Measurements from ENCODE around the gene SLC6A12.
A peak's percentile ranks its signal among the peaks of the same experiment; 100 is the strongest.
"Not testable (repeated sequence)": the region's sequence is repeated elsewhere in the genome, so short reads cannot be mapped to it uniquely, and the experiment has no call there.

The SLC6A12 gene

DNA sequence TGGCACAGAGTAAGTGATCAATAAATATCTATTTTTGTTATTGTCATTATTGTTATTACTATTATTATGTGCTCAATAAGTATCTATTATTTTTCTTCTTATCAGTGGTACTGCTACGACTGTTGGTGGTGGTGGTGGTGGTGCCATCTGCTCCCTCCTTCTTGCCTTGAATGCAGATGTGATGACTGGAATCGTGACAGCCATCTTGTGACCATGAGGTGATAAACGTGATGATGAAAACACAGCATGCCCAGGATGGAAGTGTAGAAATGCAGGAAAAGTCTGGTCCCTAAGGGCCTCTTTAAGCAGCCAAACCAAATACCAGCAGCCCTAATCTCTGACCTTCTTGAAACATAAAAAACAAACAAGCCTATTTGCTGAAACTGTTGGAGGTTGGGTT lies 22.4 kb downstream of the SLC6A12 start:
- no peak overlapping the region for H3K27ac Mint-ChIP-seq
- no peaks in the 10 kb centered on the region for H3K9me3 Mint-ChIP-seq
- intact Hi-C loops (cut with micrococcal nuclease) = no loop called here
- no peak overlapping the region for H3K4me3 Mint-ChIP-seq
- H3K36me3 Mint-ChIP-seq (ENCODE audit: low read depth) = no peaks in the 10 kb centered on the region
- peaks cover 39% of the 10 kb centered on the region for H3K27me3 Mint-ChIP-seq
- peaks cover 10% of the 10 kb centered on the region for H3K4me1 Mint-ChIP-seq (ENCODE audit: low read depth)

- Mint-ChIP-seq H3K4me3 (no peak overlapping the region), H3K9me3 (no peaks in the 10 kb centered on the region), H3K36me3 (ENCODE audit: low read depth) (no peaks in the 10 kb centered on the region), H3K27ac (no peak overlapping the region), H3K4me1 (ENCODE audit: low read depth) (peaks cover 10% of the 10 kb centered on the region), H3K27me3 (peaks cover 42% of the 10 kb centered on the region)
- intact Hi-C loops (cut with micrococcal nuclease) = no loop called here
These were observed 23.1 kb downstream of the SLC6A12 start for GRCh38 chr12:190881-191280.

DNA sequence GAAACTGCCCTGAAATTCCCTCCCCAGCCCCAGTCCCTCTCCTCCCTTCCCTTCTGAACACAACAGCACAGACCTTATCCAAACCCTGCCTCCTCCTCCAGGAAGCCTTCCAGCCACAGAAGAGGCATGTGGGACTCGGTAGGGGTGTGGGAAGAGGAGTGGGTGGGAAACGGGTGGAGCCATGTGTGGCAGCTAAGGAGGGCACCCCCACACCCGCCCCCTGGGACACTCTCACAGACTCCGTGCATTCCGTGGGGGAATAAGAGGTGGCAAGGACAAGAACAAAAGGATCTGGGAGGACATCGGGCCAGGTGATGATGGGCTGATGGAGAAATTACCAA lies 24.4 kb downstream of the SLC6A12 start:
- no peaks in the 10 kb centered on the region for H3K36me3 Mint-ChIP-seq (ENCODE audit: low read depth)
- H3K4me1 Mint-ChIP-seq (ENCODE audit: low read depth) = peaks cover 17% of the 10 kb centered on the region
- intact Hi-C loops (cut with micrococcal nuclease) = no loop called here
- H3K9me3 Mint-ChIP-seq = no peaks in the 10 kb centered on the region
- H3K27ac Mint-ChIP-seq = no peak overlapping the region
- H3K4me3 Mint-ChIP-seq = no peak overlapping the region
- peaks cover 50% of the 10 kb centered on the region for H3K27me3 Mint-ChIP-seq

- Mint-ChIP-seq H3K4me1 (ENCODE audit: low read depth) (peaks cover 17% of the 10 kb centered on the region), H3K27ac (no peak overlapping the region), H3K27me3 (peaks cover 50% of the 10 kb centered on the region), H3K9me3 (no peaks in the 10 kb centered on the region), H3K36me3 (ENCODE audit: low read depth) (no peaks in the 10 kb centered on the region), H3K4me3 (peak overlapping the region; percentile 76)
- intact Hi-C loops (cut with micrococcal nuclease) = no loop called here
These were observed 24.9 kb downstream of the SLC6A12 start for GRCh38 chr12:188910-189621.

- peaks cover 52% of the 10 kb centered on the region for H3K27me3 Mint-ChIP-seq
- not testable (repeated sequence) for H3K27ac Mint-ChIP-seq
These were observed 25.7 kb downstream of the SLC6A12 start for GRCh38 chr12:187986-188909.

DNA sequence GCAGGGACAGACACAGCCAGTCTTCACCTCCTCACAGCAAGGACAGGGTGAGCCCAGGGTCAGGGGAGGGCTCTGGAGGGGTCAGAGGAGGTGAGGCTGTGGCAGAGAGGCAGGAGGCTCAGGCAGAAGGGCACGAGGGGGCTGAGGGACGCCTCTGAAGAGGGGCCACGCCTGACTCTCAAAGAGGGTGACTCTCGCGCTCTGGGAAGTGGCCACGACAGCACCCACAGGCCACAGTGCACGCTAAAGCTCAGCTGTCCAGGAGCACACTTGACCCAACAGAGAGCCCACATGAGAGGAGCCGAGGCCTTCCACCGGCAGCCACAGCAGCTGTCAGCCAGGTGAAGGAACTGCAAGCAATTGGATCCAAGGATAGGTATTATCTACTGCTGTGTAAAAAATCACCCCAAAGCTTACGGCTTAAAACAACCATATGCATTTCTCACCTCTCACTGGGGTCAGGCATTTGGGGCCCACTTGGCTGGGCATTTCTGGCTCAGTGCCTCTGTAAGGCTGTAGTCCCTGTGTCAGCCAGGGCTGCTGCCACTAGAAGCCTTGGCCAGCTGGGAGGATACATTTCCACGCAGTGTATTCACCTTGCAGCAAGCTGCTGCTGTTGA lies 27.8 kb downstream of the SLC6A12 start:
- peaks cover 50% of the 10 kb centered on the region for H3K27me3 Mint-ChIP-seq
- H3K9me3 Mint-ChIP-seq = no peaks in the 10 kb centered on the region
- no peak overlapping the region for H3K27ac Mint-ChIP-seq
- H3K36me3 Mint-ChIP-seq (ENCODE audit: low read depth) = no peaks in the 10 kb centered on the region
- no peak overlapping the region for H3K4me3 Mint-ChIP-seq
- intact Hi-C loops (cut with micrococcal nuclease) = no loop called here
- H3K4me1 Mint-ChIP-seq (ENCODE audit: low read depth) = peaks cover 17% of the 10 kb centered on the region

More at GRCh38 chr12:187986-188909, 25.7 kb downstream of the SLC6A12 start:
- H3K36me3 Mint-ChIP-seq (ENCODE audit: low read depth); H3K9me3 Mint-ChIP-seq; intact Hi-C loops (cut with micrococcal nuclease): not testable (repeated sequence)
- peaks cover 17% of the 10 kb centered on the region for H3K4me1 Mint-ChIP-seq (ENCODE audit: low read depth)
- H3K4me3 Mint-ChIP-seq = peak overlapping the region; percentile 76

GRCh38 chr12:185576-185955 lies 28.4 kb downstream of the SLC6A12 start:
- H3K27ac Mint-ChIP-seq = no peak overlapping the region
- no peaks in the 10 kb centered on the region for H3K36me3 Mint-ChIP-seq (ENCODE audit: low read depth)
- H3K4me3 Mint-ChIP-seq = no peak overlapping the region
- intact Hi-C loops (cut with micrococcal nuclease) = no loop called here
- peaks cover 48% of the 10 kb centered on the region for H3K27me3 Mint-ChIP-seq
- peaks cover 20% of the 10 kb centered on the region for H3K4me1 Mint-ChIP-seq (ENCODE audit: low read depth)
- H3K9me3 Mint-ChIP-seq = no peaks in the 10 kb centered on the region

DNA sequence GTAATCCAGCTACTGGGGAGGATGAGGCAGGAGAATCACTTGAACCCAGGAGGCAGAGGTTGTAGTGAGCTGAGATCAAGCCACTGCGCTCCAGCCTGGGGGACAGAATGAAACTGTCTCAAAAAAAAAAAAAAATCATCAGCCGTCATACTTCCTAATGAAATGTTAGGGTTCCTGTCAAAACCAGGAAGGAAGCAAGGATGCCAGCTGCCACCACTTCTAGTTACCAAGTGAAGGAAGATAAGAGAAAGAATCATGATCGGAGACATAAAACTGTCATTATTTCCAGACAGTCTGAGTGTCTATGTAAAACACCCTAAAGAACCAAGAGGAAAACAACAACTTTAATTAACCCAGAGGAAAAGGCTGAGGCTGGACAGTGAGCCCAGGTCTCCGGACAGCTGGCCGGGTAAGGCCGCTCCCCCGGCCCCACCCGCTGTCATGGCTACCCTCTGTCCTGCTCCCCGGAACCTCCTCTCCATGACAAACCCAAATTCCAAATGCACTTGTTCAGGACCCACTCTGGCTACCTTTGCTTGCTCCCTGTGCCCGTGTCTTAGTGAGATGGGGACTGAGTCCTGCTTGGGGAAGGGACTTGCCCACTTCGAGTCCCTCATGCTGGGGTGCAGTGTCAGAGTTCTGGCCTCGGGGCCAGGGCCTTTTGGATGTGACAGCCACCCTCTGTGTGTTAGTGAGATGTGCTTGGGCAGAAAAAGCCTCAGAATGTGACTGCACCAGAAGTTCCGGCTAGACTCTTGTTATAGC lies 29.0 kb downstream of the SLC6A12 start:
- no peaks in the 10 kb centered on the region for H3K9me3 Mint-ChIP-seq
- no peaks in the 10 kb centered on the region for H3K36me3 Mint-ChIP-seq (ENCODE audit: low read depth)
- H3K27ac Mint-ChIP-seq = no peak overlapping the region
- H3K4me1 Mint-ChIP-seq (ENCODE audit: low read depth) = peaks cover 26% of the 10 kb centered on the region
- intact Hi-C loops (cut with micrococcal nuclease) = no loop called here
- H3K4me3 Mint-ChIP-seq = no peak overlapping the region
- H3K27me3 Mint-ChIP-seq = peaks cover 45% of the 10 kb centered on the region

DNA sequence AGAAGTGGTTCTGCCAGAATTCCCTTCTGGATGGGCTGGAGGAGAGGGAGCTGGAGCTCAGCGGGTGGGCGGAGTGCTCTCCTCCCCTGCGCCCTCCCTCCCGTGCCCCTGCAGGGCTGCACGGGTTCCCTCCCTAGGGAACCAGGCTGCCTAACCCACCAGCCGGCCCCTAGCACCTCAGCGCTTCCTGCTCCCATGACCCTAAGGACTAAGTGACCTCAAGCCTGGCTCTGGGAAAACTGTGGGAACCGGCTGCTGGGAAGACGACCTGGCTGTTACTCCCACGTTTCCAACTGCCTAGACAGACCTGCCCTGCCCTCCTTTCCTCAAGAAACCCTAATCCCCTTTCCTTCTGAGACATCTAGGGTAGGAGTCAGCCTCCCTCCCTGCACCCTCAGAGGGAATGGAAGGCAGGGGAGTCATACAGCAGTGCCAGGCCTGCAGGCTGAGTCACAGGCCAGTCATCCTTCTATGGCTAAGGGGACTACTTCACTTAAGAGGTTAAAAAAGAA lies 31.5 kb downstream of the SLC6A12 start:
- H3K36me3 Mint-ChIP-seq (ENCODE audit: low read depth) = no peaks in the 10 kb centered on the region
- H3K27ac Mint-ChIP-seq = no peak overlapping the region
- intact Hi-C loops (cut with micrococcal nuclease) = no loop called here
- peaks cover 24% of the 10 kb centered on the region for H3K4me1 Mint-ChIP-seq (ENCODE audit: low read depth)
- H3K27me3 Mint-ChIP-seq = peaks cover 38% of the 10 kb centered on the region
- H3K9me3 Mint-ChIP-seq = no peaks in the 10 kb centered on the region
- no peak overlapping the region for H3K4me3 Mint-ChIP-seq

DNA sequence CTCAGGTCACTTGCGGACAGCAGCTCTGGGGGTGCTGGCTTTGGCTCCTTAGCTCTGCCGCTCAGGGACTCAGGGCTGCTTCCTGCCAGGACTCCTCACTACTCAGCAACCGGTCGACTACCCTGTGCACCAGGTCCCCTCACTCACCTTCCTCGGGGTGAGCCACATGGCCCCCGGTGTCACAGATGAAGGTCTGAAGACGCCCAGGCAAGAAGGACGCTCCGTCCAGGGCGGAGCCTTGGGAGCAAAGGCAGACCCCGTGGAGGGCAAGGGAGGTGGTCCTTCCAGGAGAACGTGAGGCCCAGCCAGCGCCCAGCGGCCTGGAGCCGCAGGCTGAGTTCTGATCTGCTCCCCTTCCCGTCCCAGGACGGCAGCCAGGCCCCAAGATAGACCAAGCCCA lies 32.0 kb downstream of the SLC6A12 start:
- H3K4me3 Mint-ChIP-seq = no peak overlapping the region
- peaks cover 34% of the 10 kb centered on the region for H3K27me3 Mint-ChIP-seq
- no peaks in the 10 kb centered on the region for H3K9me3 Mint-ChIP-seq
- H3K27ac Mint-ChIP-seq = peak overlapping the region; percentile 34
- H3K36me3 Mint-ChIP-seq (ENCODE audit: low read depth) = no peaks in the 10 kb centered on the region
- H3K4me1 Mint-ChIP-seq (ENCODE audit: low read depth) = peaks cover 25% of the 10 kb centered on the region
- intact Hi-C loops (cut with micrococcal nuclease) = no loop called here

DNA sequence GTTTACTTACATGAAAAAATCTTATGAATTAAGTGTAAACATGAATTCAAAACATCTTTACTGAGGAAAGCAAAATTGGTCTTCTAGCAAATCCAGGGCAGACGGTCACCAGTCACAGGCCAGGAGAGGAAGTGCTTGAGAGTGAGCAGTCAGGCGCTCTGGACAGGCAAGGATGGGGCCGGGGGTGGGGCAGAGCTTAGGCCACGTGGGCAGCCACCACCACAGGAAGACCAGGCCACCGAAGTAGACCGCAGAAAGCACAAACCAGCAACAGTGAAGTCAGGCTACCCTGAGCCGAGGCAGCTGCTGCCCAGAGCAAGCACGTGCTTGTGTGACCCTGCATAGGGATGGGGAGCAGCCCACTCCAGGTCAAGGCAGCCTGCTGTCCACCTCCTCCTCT lies 33.5 kb downstream of the SLC6A12 start:
- H3K9me3 Mint-ChIP-seq = no peaks in the 10 kb centered on the region
- H3K4me1 Mint-ChIP-seq (ENCODE audit: low read depth) = peaks cover 31% of the 10 kb centered on the region
- intact Hi-C loops (cut with micrococcal nuclease) = no loop called here
- H3K27me3 Mint-ChIP-seq = peaks cover 21% of the 10 kb centered on the region
- H3K4me3 Mint-ChIP-seq = no peak overlapping the region
- peak overlapping the region; percentile 83 for H3K27ac Mint-ChIP-seq
- H3K36me3 Mint-ChIP-seq (ENCODE audit: low read depth) = no peaks in the 10 kb centered on the region

DNA sequence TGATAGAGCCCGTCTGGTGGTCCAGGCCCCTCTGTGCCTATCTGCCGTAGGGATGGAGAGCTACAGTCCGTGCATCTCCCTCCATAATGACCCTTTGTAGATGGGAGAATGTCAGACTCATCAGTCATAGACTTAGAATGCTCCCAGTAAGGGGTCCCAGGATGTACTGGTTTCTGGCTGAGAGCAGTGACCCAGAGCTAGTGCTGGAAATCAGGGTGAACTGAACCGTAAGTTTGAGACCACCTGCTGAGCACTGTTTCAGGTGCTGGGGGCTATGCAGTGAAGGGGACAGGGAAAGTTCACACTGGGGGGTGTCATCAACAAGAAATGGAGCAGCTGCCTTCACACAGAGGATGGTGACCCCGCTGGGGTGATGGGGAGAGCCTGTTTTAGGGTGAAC lies 34.1 kb downstream of the SLC6A12 start:
- Mint-ChIP-seq H3K4me3 (peak overlapping the region; percentile 24), H3K4me1 (ENCODE audit: low read depth) (peaks cover 26% of the 10 kb centered on the region), H3K27ac (peak overlapping the region; percentile 83), H3K9me3 (no peaks in the 10 kb centered on the region), H3K36me3 (ENCODE audit: low read depth) (no peaks in the 10 kb centered on the region), H3K27me3 (peaks cover 17% of the 10 kb centered on the region)
- intact Hi-C loops (cut with micrococcal nuclease) = no loop called here

DNA sequence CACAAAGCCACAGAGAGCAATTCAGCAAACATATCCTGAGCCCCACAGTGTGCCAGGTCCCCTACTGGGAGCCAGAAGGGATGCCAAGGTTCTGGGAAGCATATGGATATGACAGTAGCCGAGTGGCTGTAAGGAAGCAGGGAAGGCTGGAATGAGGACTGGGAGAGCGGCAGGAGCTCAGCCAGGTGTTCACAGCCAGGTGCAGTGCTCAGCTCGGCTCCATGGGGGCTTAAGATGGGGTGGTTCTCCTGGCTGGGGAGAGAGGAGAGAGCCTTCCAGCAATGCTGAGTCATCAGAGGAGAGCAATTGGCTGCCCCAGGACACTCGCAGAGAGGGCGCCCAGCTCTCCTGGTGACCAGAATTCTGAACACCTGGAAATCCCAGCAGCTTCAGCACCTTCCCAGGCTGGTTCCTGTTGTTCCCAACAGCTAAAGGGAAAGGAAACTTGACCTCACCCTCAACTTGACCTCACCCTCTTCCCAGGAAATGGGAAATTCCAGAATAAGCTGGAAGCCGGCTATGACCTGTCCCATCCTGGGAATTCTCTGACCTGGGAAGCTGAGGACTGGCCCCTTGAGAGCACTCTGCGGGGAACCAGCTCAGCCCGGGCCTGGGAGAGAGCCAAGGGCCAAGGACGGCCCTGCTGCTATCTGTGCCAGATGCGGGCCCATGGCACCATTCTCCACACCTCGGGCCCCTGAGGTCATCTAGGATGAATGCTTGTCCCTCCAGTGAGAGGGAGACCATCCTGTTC lies 34.6 kb downstream of the SLC6A12 start:
- Mint-ChIP-seq H3K4me3 (no peak overlapping the region), H3K36me3 (ENCODE audit: low read depth) (no peaks in the 10 kb centered on the region), H3K27ac (peak overlapping the region; percentile 83), H3K9me3 (no peaks in the 10 kb centered on the region), H3K4me1 (ENCODE audit: low read depth) (peaks cover 24% of the 10 kb centered on the region), H3K27me3 (peaks cover 17% of the 10 kb centered on the region)
- intact Hi-C loops (cut with micrococcal nuclease) = no loop called here

Data from dendritic cell treated with granulocyte-macrophage colony-stimulating factor and Interleukin-4, amounts not matched to agents 40 ng/mL and 50 ng/mL, for 4 days (primary cell).